Hepatocyte (in vitro differentiated cells): ENCODE measurements around the gene SGSM2.

ENCODE experiments used
- CTCF ChIP-seq: fragments of 200-600 bp; sonication (generic); IDR thresholded peaks from 2 replicates; pipeline ENCODE4 v1.5.1; 2016; ENCODE audit warnings: antibody characterized with exemption, mild to moderate bottlenecking; ENCODE audit not compliant: poor library complexity
- EZH2 ChIP-seq: fragments of 200-600 bp; sonication (generic); IDR thresholded peaks from 2 replicates; pipeline ENCODE4 v1.6.1; 2016; ENCODE audit warnings: antibody characterized with exemption, mild to moderate bottlenecking, borderline replicate concordance

- TF ChIP-seq CTCF (no peak), EZH2 (no peak)
Measured at GRCh38 chr17:2362416-2362815, 25.1 kb downstream of the SGSM2 start.
